Diencephalon (tissue), 1 donor: Measurements from ENCODE around the gene RAB11B. TPM values are rescaled to one million over a fixed set of nuclear protein-coding genes. Genes with fewer than 3 reads are reported as not detected.

Experiments used
- small RNA-seq: library from RNA; depleted of rRNA; stranded (forward); fragments of <200 nt; gene quantifications from one replicate; pipeline ENCODE3, GENCODE V24; 2014
- total RNA-seq: library from RNA; depleted of rRNA; stranded (reverse); fragments of >200 nt; gene quantifications from one replicate; pipeline ENCODE4 v1.2.3, GENCODE V29; 2014

RAB11B gene
- total RNA-seq: 122 TPM

GRCh38 chr19:8389891-8390616 is at the start of gene RAB11B:
Gene RAB11B (plus strand): TSS chr19:8390360. CDS start chr19:8390417, 57 bp downstream.

GRCh38 chr19:8342684-8343482 is 47.3 kb upstream of the RAB11B start, which contains the start of gene KANK3:
Gene KANK3 (minus strand): TSS chr19:8343262. CDS start chr19:8337828, 5,434 bp downstream.

GRCh38 chr19:8363803-8364771 is 26.1 kb upstream of the RAB11B start, which contains the start of gene ANGPTL4:
Gene ANGPTL4 (plus strand): TSS chr19:8364155. CDS start chr19:8364322, 167 bp downstream.

GRCh38 chr19:8412783-8413628 is 22.8 kb downstream of the RAB11B start, which contains the start of gene MARCHF2:
Gene MARCHF2 (plus strand): TSS chr19:8413305. CDS start chr19:8421841, 8,536 bp downstream.

GRCh38 chr19:8444677-8445487 is 54.7 kb downstream of the RAB11B start, which contains the start of gene HNRNPM:
Gene HNRNPM (plus strand): TSS chr19:8444975. CDS start chr19:8444999, 24 bp downstream.

Small RNAs within 50 kb of the gene (small RNA-seq; reads per million reads assigned to genes)
- 0.10 reads per million for gene MIR4999

Other genes with a start within 250 kb of the RAB11B start
- 22.1 TPM for gene FBN3, start 240.8 kb upstream of the RAB11B start, total RNA-seq
- 55.6 TPM for gene CERS4, start 181.0 kb upstream of the RAB11B start, total RNA-seq
- 19.1 TPM for gene CD320, start 82.0 kb upstream of the RAB11B start, total RNA-seq
- 8.3 TPM for gene NDUFA7, start 69.0 kb upstream of the RAB11B start, total RNA-seq
- 104 TPM for gene RPS28, start 68.9 kb upstream of the RAB11B start, total RNA-seq
- 6.0 TPM for gene KANK3, start 47.1 kb upstream of the RAB11B start, total RNA-seq
- 1.6 TPM for gene ANGPTL4, start 26.2 kb upstream of the RAB11B start, total RNA-seq
- 87.0 TPM for gene MARCHF2, start 22.9 kb downstream of the RAB11B start, total RNA-seq
- gene HNRNPM, start 54.6 kb downstream of the RAB11B start, total RNA-seq: 74.3 TPM
- under 0.01 TPM for gene PRAM1, start 112.3 kb downstream of the RAB11B start, total RNA-seq
- 3.7 TPM for gene ZNF414, start 123.8 kb downstream of the RAB11B start, total RNA-seq
- 4.8 TPM for gene MYO1F, start 187.1 kb downstream of the RAB11B start, total RNA-seq
- gene ADAMTS10, start 220.4 kb downstream of the RAB11B start, total RNA-seq: 42.7 TPM
- not detected for gene NFILZ, start 240.3 kb downstream of the RAB11B start, total RNA-seq